ENCODE data around the gene HOXA9.

The HOXA9 gene

GRCh38 chr7:27141137-27141922, 24.0 kb downstream of the HOXA9 start:
- DNase-seq = no peak

GRCh38 chr7:27140126-27140857, 25.0 kb downstream of the HOXA9 start:
- DNase-seq = no peak

GRCh38 chr7:27139334-27140125, 25.8 kb downstream of the HOXA9 start:
- DNase-seq = no peak

GRCh38 chr7:27138985-27139333, 26.4 kb downstream of the HOXA9 start:
- DNase-seq = no peak

GRCh38 chr7:27138472-27138871, 26.9 kb downstream of the HOXA9 start:
- no peak for DNase-seq

GRCh38 chr7:27137640-27138315, 27.6 kb downstream of the HOXA9 start:
- DNase-seq = no peak

- DNase-seq = no peak
Observed at GRCh38 chr7:27134392-27134791, 30.9 kb downstream of the HOXA9 start.

GRCh38 chr7:27133409-27134231, 31.7 kb downstream of the HOXA9 start:
- no peak for DNase-seq

GRCh38 chr7:27132978-27133377, 32.4 kb downstream of the HOXA9 start:
- no peak for DNase-seq

- DNase-seq = no peak
Observed at GRCh38 chr7:27132214-27132613, 33.1 kb downstream of the HOXA9 start.

GRCh38 chr7:27131390-27131819, 33.9 kb downstream of the HOXA9 start:
- no peak for DNase-seq

- peak; percentile 69 for DNase-seq
Observed at GRCh38 chr7:27130540-27131389, 34.6 kb downstream of the HOXA9 start, which contains the start of gene HOXA4. TSS of gene HOXA4 (minus strand) at chr7:27130757. CDS start at chr7:27130733, 24 bp downstream.

GRCh38 chr7:27129729-27130539, 35.4 kb downstream of the HOXA9 start:
- DNase-seq = no peak

- no peak for DNase-seq
Observed at GRCh38 chr7:27128776-27129728, 36.3 kb downstream of the HOXA9 start.

GRCh38 chr7:27128034-27128433, 37.3 kb downstream of the HOXA9 start:
- DNase-seq = no peak

- DNase-seq = no peak
Observed at GRCh38 chr7:27126596-27127327, 38.6 kb downstream of the HOXA9 start.

- no peak for DNase-seq
Observed at GRCh38 chr7:27125986-27126394, 39.3 kb downstream of the HOXA9 start.

Data from activated gamma-delta T cell treated with Interleukin-2 at 50 U/mL for 16 hours (primary cell).